Measurements from ENCODE around the gene GRAMD1B.
"Not testable (repeated sequence)": the region's sequence is repeated elsewhere in the genome, so short reads cannot be mapped to it uniquely, and the experiment has no call there.

GRAMD1B gene

DNA sequence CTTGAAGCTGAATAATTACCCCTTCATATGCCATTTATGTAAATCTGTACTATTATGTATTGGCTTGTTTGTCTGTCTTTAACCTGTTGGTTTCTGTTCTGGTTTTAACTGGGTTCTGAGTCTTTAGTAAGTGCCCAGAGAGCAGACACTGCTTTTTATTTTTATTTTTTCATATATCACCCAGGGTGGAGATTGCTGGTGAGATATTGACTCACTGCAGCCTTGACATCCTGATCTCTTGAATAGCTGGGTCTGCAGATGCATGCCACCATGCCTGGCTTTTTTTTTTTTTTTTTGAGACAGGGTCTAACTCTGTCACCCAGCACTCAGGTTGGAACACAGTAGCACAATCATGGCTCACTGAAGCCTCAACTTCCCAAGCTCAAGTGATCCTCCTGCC, 19.4 kb downstream of the GRAMD1B start:
- FAIRE-seq, result no peak

DNA sequence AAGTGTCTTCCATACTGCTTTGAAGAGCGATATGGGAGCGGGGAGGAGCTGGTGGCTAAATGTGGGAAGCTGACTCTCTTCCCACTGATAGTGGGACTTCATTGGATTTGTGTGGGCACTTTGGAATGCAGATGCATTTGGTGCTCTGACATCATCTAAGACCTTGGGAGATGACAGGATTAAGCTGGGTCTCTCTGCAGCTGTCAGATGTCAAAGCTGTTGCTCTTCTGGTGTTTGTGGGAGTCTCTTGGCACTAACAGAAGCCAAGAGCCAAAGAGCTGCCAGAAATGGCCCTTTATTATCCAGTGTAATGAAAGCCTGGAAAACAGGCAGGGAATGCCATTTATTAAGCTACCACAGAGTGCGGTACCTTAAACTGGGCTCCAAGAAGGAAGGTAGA, 20.6 kb downstream of the GRAMD1B start:
- FAIRE-seq, result no peak
- TF ChIP-seq, protein P1, sequence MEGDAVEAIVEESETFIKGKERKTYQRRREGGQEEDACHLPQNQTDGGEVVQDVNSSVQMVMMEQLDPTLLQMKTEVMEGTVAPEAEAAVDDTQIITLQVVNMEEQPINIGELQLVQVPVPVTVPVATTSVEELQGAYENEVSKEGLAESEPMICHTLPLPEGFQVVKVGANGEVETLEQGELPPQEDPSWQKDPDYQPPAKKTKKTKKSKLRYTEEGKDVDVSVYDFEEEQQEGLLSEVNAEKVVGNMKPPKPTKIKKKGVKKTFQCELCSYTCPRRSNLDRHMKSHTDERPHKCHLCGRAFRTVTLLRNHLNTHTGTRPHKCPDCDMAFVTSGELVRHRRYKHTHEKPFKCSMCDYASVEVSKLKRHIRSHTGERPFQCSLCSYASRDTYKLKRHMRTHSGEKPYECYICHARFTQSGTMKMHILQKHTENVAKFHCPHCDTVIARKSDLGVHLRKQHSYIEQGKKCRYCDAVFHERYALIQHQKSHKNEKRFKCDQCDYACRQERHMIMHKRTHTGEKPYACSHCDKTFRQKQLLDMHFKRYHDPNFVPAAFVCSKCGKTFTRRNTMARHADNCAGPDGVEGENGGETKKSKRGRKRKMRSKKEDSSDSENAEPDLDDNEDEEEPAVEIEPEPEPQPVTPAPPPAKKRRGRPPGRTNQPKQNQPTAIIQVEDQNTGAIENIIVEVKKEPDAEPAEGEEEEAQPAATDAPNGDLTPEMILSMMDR (IDR thresholded peaks at IDR 0.05; ENCODE audit: insufficient read depth, missing control alignments), result no peak
- DNase-seq (ENCODE audit: insufficient read length, low spot score), result no peak

More for the DNA sequence above, 19.4 kb downstream of the GRAMD1B start:
- no peak for DNase-seq (ENCODE audit: insufficient read length, low spot score)
- TF ChIP-seq, protein P1 (IDR thresholded peaks at IDR 0.05; ENCODE audit: insufficient read depth, missing control alignments), result no peak

DNA sequence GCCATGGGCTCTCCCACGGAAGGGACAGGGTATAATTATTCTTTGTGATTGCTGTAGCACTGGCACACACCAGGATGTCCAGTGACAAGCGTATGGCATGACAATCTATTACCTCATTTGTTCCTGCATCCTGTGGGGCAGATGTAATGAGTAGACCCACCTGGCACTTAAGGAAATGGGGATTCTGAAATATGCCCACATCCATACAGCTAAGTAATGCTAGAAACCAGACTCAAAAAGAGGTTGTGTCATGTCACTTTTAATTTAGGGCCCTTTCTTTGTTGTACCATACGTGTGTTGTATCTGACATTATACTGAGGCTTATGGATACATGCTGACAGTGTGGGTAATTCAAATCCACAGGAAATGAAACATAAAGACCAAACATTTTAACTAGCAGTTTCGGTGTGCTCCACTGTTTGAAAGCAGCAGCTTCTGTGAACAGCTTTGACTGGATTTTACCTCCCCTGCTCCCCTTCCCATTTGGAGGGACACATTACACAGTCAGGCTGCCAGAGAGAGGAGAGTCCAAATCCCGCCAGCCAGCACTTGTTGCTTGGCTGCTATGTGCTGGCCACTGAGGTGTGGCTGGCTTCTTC, 21.2 kb downstream of the GRAMD1B start:
- FAIRE-seq (no peak), DNase-seq (ENCODE audit: insufficient read length, low spot score) (no peak)
- TF ChIP-seq, protein P1 (IDR thresholded peaks at IDR 0.05; ENCODE audit: insufficient read depth, missing control alignments), result no peak

DNA sequence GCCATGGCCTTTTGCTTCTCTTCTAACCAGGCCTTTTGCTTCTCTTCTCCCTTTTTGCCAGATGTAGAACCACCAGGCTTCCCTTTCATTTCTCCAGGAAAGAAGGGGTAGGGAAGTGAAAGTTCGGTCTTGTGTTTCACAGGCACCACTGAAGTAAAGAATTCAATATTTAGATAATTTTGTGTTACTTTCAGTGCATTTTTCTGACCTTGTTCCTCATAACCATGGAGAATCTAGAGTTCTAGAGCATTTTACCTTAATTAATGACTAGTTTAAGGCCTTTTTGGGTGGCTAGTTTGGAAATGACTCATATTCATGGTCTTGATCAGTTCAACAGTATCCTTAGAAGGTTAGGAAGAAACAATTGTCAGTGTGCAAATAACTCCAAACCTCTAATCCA, 22.7 kb downstream of the GRAMD1B start:
- DNase-seq (ENCODE audit: insufficient read length, low spot score) (no peak), FAIRE-seq (no peak)
- TF ChIP-seq, protein P1 (IDR thresholded peaks at IDR 0.05; ENCODE audit: insufficient read depth, missing control alignments), result no peak

DNA sequence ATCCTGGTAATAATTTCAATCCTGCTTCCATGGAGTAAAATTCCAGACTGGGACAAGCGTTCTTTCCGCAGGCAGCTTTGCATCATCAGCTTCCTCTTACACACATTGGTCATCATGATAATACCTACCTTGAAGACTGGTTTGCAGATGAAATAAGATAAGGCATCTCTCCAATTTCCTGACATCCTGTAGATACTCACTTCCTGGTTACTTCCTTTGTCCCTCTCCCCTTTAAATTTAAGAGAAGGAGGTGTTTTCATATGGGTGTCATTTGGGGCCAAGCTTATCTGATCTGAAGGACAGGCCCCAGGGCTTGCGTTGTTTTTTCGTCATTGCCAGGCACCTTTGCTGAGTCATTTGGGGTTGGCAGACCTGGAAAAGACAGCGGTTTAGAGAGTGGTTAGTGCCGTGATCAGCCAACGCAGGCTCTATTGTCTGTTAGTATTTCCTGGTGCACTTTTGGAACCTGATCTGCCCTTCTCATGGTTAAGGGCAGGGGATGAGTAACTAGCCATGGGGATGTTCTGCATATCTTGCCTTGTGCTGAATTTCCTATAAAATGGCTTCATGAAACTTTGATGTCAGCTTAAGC, 24.1 kb downstream of the GRAMD1B start:
- DNase-seq (ENCODE audit: insufficient read length, low spot score) (no peak), FAIRE-seq (no peak)
- TF ChIP-seq, protein P1 (IDR thresholded peaks at IDR 0.05; ENCODE audit: insufficient read depth, missing control alignments), result no peak

DNA sequence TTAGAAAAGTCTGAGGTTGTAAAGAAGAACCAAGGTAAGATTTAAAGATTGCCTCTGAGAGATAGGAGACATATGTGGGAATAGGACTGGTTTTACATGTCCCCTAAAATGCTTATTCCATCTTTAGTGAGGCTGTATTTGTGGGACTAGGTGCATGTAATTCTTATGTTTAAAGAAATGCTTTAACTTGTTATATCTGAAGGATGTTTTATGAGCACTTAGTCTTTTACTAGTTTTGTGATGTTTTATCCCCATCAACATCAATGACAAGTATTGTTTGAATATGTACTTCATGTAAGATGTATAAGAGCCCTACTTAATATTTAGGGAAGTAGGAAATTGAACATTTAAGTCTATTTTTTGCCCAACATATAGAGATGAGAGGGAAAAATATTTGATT, 24.7 kb downstream of the GRAMD1B start:
- FAIRE-seq (no peak), DNase-seq (ENCODE audit: insufficient read length, low spot score) (no peak)
- TF ChIP-seq, protein P1 (IDR thresholded peaks at IDR 0.05; ENCODE audit: insufficient read depth, missing control alignments), result no peak

DNA sequence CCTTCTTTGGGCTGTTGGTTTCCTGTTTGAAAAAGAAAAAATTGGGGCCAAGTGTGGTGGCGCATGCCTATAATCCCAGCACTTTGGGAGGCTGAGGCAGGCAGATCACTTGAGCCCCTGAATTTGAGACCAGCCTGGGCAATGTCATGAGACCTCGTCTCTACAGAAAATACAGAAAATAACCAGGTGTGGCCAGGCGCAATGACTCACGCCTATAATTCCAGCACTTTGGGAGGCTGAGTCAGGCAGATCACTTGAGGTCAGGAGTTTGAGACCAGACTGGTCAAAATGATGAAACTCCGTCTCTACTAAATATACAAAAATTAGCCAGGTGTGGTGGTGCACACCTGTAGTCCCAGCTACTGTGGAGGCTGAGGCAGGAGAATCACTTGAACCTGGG, 26.4 kb downstream of the GRAMD1B start:
- not testable (repeated sequence) for FAIRE-seq; DNase-seq (ENCODE audit: insufficient read length, low spot score)

Measured in D721Med (cell line).